ENCODE measurements around the gene OOEP. TPM values are rescaled to one million over a fixed set of nuclear protein-coding genes. Genes with fewer than 3 reads are reported as not detected.

OOEP gene
- total RNA-seq, 4 donors from 2014 or later: not detected

DNA sequence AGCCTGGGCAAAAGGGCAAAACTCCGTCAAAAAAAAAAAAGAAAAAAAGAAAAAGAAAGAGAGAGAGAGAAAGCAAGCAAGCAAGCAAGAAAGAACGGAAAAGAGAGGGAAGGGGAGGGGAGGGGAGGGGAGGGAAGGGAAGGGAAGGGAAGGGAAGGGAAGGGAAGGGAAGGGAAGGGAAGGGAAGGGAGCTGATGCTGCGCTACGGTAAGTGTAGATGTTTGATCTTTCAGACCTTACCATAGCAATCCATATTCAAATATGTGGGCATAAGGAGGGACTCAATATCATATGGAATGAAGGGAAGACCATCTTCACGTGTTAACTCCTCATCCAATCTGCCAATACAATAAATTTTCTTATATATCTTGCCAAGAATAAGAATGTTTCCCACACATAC, 27.5 kb downstream of the OOEP start:
- no peak for TF ChIP-seq POLR2A (IDR thresholded peaks at IDR 0.05)
- TF ChIP-seq, protein P1, sequence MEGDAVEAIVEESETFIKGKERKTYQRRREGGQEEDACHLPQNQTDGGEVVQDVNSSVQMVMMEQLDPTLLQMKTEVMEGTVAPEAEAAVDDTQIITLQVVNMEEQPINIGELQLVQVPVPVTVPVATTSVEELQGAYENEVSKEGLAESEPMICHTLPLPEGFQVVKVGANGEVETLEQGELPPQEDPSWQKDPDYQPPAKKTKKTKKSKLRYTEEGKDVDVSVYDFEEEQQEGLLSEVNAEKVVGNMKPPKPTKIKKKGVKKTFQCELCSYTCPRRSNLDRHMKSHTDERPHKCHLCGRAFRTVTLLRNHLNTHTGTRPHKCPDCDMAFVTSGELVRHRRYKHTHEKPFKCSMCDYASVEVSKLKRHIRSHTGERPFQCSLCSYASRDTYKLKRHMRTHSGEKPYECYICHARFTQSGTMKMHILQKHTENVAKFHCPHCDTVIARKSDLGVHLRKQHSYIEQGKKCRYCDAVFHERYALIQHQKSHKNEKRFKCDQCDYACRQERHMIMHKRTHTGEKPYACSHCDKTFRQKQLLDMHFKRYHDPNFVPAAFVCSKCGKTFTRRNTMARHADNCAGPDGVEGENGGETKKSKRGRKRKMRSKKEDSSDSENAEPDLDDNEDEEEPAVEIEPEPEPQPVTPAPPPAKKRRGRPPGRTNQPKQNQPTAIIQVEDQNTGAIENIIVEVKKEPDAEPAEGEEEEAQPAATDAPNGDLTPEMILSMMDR (IDR thresholded peaks at IDR 0.05): no peak
- intact Hi-C loops (cut with DNase I; ENCODE audit: low total_unique reads): no loop called here
- H3K9me3 ChIP-seq: no peaks in the 10 kb centered on the region
- H3K4me1 ChIP-seq: no peaks in the 10 kb centered on the region
- no peaks in the 10 kb centered on the region for H3K36me3 ChIP-seq
- H3K27ac ChIP-seq: no peak overlapping the region
- no peak overlapping the region for H3K4me3 ChIP-seq
- no peak for DNase-seq
- no peaks in the 10 kb centered on the region for H3K27me3 ChIP-seq

- intact Hi-C loops (cut with DNase I; ENCODE audit: low total_unique reads): no loop called here
- Histone ChIP-seq H3K36me3 (no peaks in the 10 kb centered on the region), H3K4me3 (no peak overlapping the region), H3K9me3 (no peaks in the 10 kb centered on the region), H3K27me3 (no peaks in the 10 kb centered on the region), H3K4me1 (no peaks in the 10 kb centered on the region), H3K27ac (no peak overlapping the region)
- no peak for TF ChIP-seq POLR2A (IDR thresholded peaks at IDR 0.05)
- TF ChIP-seq, protein P1 (IDR thresholded peaks at IDR 0.05): no peak
- no peak for DNase-seq
Observed at GRCh38 chr6:73341335-73341734, 28.4 kb downstream of the OOEP start.

- intact Hi-C loops (cut with DNase I; ENCODE audit: low total_unique reads): no loop called here
- Histone ChIP-seq H3K9me3 (no peaks in the 10 kb centered on the region), H3K27ac (no peak overlapping the region), H3K4me1 (no peaks in the 10 kb centered on the region), H3K36me3 (no peaks in the 10 kb centered on the region), H3K27me3 (no peaks in the 10 kb centered on the region), H3K4me3 (no peak overlapping the region)
- no peak for TF ChIP-seq POLR2A (IDR thresholded peaks at IDR 0.05)
- TF ChIP-seq, protein P1 (IDR thresholded peaks at IDR 0.05): no peak
- no peak for DNase-seq
Observed at GRCh38 chr6:73340048-73340447, 29.6 kb downstream of the OOEP start.

GRCh38 chr6:73339340-73339739, 30.4 kb downstream of the OOEP start:
- H3K4me1 ChIP-seq: no peaks in the 10 kb centered on the region
- DNase-seq: no peak
- intact Hi-C loops (cut with DNase I; ENCODE audit: low total_unique reads): no loop called here
- H3K36me3 ChIP-seq: no peaks in the 10 kb centered on the region
- H3K27me3 ChIP-seq: no peaks in the 10 kb centered on the region
- H3K9me3 ChIP-seq: no peaks in the 10 kb centered on the region
- no peak overlapping the region for H3K4me3 ChIP-seq
- no peak for TF ChIP-seq POLR2A (IDR thresholded peaks at IDR 0.05)
- TF ChIP-seq, protein P1 (IDR thresholded peaks at IDR 0.05): no peak
- H3K27ac ChIP-seq: no peak overlapping the region

DNA sequence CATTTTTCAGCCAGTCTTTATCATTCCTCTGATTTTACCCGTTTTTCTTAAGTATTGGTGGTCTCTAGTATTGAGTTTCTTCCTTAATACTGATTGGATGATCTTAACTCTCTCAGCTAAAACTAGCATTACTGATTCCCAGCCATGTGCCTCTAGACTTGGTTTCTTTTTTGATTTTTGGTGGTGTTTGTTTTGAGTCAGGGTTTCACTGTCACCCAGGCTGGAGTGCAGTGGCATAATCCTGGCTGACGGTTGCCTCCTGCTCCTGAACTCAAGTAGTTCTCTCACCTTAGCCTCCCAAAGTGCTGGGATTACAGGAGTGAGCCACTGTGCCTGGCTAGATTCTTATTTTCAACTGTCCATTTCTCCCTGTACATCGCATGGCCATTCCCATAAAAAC, 40.5 kb downstream of the OOEP start:
- peaks cover 0 to 5% of the 10 kb centered on the region in 2 donors for H3K27me3 ChIP-seq
- no peak overlapping the region for H3K27ac ChIP-seq
- H3K9me3 ChIP-seq: no peaks in the 10 kb centered on the region
- no peak overlapping the region for H3K4me3 ChIP-seq
- TF ChIP-seq POLR2A (IDR thresholded peaks at IDR 0.05): no peak
- TF ChIP-seq, protein P1 (IDR thresholded peaks at IDR 0.05): no peak
- intact Hi-C loops (cut with DNase I; ENCODE audit: low total_unique reads): no loop called here
- no peak for DNase-seq
- H3K36me3 ChIP-seq: no peaks in the 10 kb centered on the region
- no peaks in the 10 kb centered on the region for H3K4me1 ChIP-seq
